HG03457 (cell line): ENCODE results near the gene SLAMF6.
"Not testable (repeated sequence)": the region's sequence is repeated elsewhere in the genome, so short reads cannot be mapped to it uniquely, and the experiment has no call there.

Experiments used
- ATAC-seq: cut with Tn5 transposase; IDR thresholded peaks from one replicate; pipeline ENCODE4 v1.9.1; 2021; ENCODE audit warnings: moderate number of reproducible peaks; ENCODE audit not compliant: unreplicated experiment

SLAMF6 gene

GRCh38 chr1:160522622-160523345 lies at the start of gene SLAMF6:
TSS of gene SLAMF6 (minus strand) at chr1:160523255. CDS start at chr1:160523192, 63 bp downstream.
- ATAC-seq: no peak

GRCh38 chr1:160570840-160571239 lies 47.8 kb upstream of the SLAMF6 start:
- no peak for ATAC-seq

DNA sequence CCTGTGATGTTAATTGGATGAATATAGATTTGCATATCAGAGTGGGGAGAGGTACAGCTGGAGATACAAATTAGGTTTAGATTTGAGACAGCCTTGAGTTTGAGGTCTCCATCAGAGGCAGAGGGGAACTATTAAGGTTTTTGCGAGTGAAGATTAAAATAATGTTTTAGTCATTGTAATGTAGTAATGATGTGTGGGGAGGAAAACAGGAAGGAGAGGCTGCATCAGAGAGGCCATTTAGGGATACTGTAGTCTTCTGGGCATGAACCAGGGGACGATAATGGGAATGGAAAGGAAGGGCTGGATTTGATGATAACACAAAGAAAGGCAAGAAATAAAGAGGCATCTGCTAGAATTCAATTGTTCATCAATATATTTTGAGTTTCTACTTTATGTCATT lies 46.8 kb upstream of the SLAMF6 start:
- no peak for ATAC-seq

GRCh38 chr1:160567858-160568682 lies 45.0 kb upstream of the SLAMF6 start:
- ATAC-seq: no peak

GRCh38 chr1:160567341-160567740 lies 44.3 kb upstream of the SLAMF6 start:
- no peak for ATAC-seq

GRCh38 chr1:160565564-160565963 lies 42.5 kb upstream of the SLAMF6 start:
- no peak for ATAC-seq

DNA sequence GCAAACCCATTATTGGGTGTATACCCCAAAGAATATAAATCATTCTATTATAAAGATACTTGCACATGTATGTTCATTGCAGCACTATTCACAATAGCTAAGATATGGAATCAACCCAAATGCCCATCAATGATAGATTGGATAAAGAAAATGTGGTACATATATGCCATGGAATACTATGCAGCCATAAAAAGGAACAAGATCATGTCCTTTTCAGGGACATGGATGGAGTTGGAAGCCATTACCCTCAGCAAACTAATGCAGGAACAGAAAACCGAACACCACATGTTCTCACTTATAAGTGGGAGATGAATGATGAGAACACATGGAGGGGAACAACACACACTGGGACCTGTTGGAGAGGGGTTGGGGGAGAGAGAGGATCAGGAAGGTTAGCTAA lies 40.2 kb upstream of the SLAMF6 start:
- ATAC-seq: not testable (repeated sequence)

- ATAC-seq: not testable (repeated sequence)
Measured at GRCh38 chr1:160562745-160563144, 39.7 kb upstream of the SLAMF6 start.

- ATAC-seq: no peak
Measured at GRCh38 chr1:160560806-160561205, 37.8 kb upstream of the SLAMF6 start.

- no peak for ATAC-seq
Measured at GRCh38 chr1:160560045-160560705, 37.1 kb upstream of the SLAMF6 start.

GRCh38 chr1:160559437-160559836 lies 36.4 kb upstream of the SLAMF6 start:
- not testable (repeated sequence) for ATAC-seq

GRCh38 chr1:160558660-160559380 lies 35.8 kb upstream of the SLAMF6 start:
- no peak for ATAC-seq

DNA sequence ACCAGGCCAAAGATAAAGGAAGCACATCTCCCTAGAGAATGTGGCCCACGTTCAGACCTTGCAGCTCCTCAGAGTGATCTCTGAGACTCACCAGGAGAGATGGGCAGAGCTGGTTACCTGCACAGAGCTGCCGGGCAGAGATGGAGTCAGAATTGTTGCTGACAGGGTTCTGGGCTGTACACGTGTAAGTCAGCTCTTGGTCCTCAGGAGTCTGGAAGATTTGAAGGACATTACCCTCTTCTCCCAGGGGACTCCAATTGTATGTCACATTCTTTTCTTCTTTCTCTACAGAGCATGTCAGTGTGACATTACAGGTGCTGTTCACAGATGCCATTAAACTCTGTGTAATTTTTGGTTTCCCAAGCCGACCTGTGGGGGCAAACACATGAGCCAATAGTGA lies 30.7 kb upstream of the SLAMF6 start:
- ATAC-seq: no peak

- ATAC-seq: no peak
Measured at GRCh38 chr1:160552425-160552824, 29.4 kb upstream of the SLAMF6 start.

DNA sequence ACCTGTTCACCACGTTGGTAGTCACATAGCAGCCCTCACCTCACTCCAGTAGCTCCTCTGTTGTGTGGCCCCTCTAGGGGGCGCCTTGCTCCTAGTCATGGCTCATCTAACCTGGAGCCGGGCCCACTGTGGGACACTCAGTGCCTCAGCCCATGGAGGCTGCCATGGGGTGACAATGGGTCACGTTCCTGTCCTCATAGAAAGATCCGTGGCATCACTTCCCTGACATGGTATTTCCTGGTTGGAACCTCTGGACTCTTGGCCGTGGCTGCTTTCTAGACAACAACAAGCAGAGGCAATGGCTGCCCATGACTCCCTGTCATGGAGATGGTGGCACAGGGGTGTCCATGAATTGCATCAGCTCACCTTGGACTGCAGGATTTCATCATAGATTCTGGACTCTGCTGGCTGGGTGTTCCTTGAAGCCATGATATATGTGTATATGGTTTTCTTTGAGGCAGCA lies 27.5 kb upstream of the SLAMF6 start:
- no peak for ATAC-seq

- no peak for ATAC-seq
Measured at GRCh38 chr1:160549665-160550006, 26.6 kb upstream of the SLAMF6 start.

DNA sequence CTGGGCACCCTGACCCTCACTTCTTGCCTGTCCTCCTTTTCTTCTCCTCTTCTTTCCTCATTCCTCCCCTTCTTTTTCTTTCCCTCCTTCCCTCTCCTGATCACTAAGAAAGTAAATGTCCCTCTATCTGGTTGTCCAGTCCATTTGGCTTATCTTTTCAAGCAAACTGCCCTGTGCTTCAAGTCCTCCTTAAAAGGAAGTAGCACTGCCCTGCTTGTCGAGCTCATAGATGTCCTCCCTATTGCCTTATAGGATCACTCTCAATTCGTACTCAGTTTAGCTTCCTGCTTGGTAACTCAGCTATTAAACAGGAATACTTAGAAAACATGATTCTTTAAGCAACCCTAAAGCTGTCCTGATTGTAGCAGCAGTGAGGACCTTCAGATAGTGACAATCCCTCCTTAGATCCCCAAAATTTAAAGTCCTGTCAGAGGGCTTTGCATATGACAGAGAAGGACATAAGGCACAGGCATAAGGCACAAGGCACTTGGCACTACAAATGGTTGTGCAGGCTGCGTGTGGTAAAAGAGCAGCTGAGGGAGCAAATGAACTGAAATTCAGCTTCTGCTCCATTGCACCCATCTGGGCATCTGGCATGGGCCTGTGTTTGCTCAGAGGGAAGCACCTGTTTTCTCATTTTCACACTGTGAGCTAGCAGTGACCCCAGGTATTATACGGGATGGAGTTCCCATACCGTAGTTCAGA lies 26.1 kb upstream of the SLAMF6 start:
- ATAC-seq: no peak

- no peak for ATAC-seq
Measured at GRCh38 chr1:160548183-160548582, 25.1 kb upstream of the SLAMF6 start.

- no peak for ATAC-seq
Measured at GRCh38 chr1:160547422-160547821, 24.4 kb upstream of the SLAMF6 start.

DNA sequence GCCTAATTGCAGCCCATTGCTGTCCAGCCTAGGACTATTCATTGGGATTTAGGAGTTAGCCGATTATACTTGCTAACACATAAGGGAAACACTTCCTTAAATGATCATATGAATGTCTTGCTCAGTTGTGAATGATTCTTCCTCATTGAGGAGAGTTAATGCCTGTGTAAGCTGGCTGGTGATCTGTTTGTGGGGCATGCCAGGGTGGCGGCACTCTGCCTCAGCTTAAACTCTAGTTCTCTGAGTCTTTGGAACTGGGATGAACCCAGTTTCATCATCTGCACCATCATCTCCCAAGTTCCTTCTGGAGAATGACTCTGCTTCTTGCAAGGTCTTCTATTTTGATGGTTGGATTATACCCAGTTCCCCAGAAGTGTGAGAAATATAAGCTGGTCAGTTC lies 23.9 kb upstream of the SLAMF6 start:
- ATAC-seq: no peak
